LNCaP clone FGC (cell line): ENCODE results near the gene CLSTN2.

Experiments used
- DNase-seq: peaks from one replicate; pipeline ENCODE4 v3.0.0-alpha.2; 2011; ENCODE audit warnings: low read depth
- H3K4me3 ChIP-seq: 2 replicates; pipeline ENCODE4 v1.5.1; 2011; ENCODE audit warnings: mild to moderate bottlenecking, low read depth, low read length, control low read depth
- TF ChIP-seq, protein P1 (sequence below): IDR thresholded peaks from 2 replicates; pipeline ENCODE4 v1.5.1; 2012; ENCODE audit warnings: mild to moderate bottlenecking; ENCODE audit not compliant: control insufficient read depth, insufficient read depth; ENCODE audit errors: extremely low read depth

The CLSTN2 gene

DNA sequence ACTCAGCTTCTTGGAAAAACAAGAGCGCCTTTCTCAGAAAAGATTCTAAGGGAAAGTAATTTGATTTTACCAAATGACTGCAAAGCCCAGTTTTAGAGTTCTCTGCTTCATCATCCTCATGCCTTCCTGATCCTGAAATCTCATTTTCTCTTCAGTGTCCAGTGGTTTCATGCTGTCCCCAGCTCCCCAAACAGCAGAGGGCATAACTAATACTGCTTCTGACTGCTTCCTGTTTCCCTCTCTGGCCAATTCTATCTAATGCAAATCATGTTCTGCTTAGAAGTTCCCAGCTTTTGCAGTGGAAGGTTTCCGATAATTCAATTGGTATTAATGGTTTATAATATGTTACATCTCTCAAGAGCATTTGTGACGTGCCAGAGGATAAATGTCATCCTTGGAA, 161.1 kb downstream of the CLSTN2 start:
- H3K4me3 ChIP-seq: no peak overlapping the region
- no peak for DNase-seq
- TF ChIP-seq, protein P1, sequence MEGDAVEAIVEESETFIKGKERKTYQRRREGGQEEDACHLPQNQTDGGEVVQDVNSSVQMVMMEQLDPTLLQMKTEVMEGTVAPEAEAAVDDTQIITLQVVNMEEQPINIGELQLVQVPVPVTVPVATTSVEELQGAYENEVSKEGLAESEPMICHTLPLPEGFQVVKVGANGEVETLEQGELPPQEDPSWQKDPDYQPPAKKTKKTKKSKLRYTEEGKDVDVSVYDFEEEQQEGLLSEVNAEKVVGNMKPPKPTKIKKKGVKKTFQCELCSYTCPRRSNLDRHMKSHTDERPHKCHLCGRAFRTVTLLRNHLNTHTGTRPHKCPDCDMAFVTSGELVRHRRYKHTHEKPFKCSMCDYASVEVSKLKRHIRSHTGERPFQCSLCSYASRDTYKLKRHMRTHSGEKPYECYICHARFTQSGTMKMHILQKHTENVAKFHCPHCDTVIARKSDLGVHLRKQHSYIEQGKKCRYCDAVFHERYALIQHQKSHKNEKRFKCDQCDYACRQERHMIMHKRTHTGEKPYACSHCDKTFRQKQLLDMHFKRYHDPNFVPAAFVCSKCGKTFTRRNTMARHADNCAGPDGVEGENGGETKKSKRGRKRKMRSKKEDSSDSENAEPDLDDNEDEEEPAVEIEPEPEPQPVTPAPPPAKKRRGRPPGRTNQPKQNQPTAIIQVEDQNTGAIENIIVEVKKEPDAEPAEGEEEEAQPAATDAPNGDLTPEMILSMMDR: no peak

DNA sequence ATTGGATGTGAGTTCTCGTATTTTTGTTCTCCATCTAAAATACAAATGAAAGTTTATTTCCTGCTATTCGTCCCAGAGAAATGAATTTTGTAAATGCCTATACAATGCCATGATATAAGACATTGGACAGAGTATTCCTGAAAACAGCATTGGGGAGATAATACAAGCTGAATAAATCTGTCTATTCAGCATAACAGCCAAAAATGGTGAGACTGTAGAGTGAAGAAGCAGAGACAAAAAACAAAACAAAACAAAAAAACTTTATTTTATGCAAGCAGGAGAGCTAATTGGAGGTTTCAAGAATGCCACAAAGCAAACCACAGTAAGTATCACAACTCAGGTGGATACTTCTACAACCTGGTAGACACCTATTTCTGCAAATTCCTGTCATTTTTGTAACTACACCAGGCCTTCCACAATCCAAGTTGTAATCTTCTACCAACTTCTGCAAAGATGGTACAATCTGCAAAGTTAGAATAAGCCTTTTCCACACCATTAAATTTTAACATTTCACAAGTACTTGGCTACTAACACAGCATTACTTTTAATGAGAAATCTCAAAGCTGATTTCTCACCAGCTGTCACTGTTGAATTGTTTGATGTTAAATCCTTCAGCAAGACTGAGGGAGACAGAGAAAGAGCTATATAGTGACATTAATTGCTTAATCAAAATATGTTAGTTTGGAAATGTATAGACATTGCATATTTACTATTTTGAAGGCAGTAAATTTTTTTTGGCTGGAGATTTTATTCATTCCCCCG, 163.1 kb downstream of the CLSTN2 start:
- TF ChIP-seq, protein P1: no peak
- H3K4me3 ChIP-seq: no peak overlapping the region
- no peak for DNase-seq

DNA sequence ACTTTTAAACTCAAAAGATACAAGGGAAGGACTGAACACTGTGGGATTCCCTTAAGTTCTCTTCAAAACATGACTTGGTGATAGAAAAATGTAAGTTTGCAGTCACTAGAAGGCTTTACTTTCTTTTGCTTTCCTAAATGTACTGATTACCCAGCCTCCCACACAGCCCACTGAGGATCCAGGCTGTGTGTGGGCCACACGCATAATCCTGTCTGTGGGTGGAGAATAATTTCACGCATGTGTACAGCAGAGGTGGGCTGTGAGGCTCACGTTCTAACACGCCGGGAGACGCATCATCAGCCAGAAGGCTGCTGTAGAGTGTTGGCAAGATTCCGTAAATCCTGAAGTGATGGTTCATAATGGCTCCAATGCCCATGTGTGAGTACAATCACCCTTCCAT, 165.5 kb downstream of the CLSTN2 start:
- H3K4me3 ChIP-seq: no peak overlapping the region
- TF ChIP-seq, protein P1: no peak
- DNase-seq: no peak

DNA sequence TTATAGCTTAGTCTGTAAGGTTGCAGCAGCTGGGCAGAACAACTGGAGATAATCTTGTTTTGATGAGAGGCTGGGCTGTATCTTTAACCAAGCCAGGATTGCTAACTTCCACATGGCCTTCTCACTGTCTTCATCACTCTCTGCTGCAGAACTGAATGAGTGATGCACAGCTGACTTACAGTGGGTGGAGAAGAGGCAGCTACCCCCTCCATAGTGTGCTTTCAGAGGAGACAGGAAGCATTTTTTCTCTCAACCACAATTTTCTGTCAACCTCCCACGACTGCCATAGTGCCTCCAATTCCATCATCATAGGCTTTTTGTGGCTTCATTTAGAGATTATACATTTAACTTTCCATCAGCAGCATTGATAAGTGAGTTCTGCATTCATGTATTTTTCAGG, 168.2 kb downstream of the CLSTN2 start:
- H3K4me3 ChIP-seq: no peak overlapping the region
- DNase-seq: no peak
- TF ChIP-seq, protein P1: no peak

DNA sequence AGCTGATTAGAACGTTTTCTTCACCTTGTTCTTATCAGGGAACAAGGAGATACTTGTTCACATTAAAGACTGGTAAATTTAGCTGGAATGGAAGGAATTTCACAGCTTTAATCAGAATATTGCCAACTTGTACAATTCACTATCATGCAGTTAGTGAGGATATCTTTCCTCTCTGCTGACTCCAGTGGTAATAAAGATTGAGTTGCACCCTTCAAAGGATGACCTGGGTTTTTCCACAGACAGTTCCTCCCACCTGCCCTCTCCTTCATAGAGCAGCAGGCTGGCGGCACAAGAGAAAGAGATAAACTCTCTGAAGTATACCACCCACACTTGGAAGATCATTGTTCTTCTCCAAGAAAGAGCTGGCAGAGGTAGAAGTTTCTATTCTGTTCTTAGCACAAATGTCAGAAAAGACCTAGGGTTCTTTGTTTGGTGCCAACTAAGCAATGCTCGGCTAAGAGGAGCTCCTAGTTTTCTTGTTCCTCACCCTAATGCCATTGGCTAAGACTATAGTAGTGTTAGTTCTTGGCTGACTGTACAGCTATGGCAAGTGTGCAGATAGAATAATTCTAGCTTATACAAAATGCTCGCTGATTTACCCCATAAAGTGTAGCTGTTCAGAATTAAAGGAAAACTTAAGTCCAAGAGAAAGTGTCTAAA, 169.1 kb downstream of the CLSTN2 start:
- H3K4me3 ChIP-seq: no peak overlapping the region

DNA sequence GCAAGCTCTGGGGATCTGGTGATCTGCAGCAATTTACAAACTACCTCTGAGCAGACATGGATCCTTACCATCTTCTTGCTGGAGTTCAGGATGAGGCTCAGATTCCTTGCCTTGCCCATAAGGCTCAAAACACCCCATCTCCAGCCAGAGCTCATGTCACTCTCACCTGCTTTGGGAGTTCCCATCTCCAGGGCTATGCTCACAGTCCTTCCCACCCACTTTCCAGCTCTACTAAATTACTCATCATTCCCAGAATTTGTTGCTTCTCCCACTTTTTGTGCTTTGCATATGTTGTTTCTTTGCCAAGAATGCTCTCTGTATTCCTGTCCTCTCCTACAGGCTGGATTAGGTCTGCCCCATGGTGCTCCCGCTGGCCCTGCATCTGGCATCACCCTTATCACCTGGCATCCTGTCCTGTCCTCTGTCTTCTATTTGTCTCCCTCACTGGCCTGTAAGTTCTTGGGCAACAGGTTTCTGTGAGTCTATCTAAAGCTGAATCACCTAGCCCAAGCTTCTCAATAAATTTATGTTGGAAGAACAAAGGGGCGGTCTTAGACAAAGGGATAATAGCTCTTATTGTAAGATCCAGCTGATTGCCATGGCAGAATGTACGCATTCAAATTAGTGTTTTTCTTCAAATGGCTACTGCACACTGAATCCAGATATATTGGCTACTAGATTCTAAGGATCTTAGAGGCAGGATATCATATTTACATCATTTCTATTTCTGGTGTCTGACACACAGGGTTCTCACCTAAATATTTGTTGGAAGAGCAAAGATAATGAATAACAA, 179.2 kb downstream of the CLSTN2 start:
- TF ChIP-seq, protein P1: no peak
- H3K4me3 ChIP-seq: no peak overlapping the region

More for the DNA sequence above, 169.1 kb downstream of the CLSTN2 start:
- TF ChIP-seq, protein P1: no peak
- no peak for DNase-seq

More for the DNA sequence above, 179.2 kb downstream of the CLSTN2 start:
- DNase-seq: no peak
